GM18907 (cell line): Measurements from ENCODE around the gene CHTF18.

Source experiments
- ATAC-seq: cut with Tn5 transposase; IDR thresholded peaks from one replicate; pipeline ENCODE4 v1.9.1; 2021; ENCODE audit warnings: mild to moderate bottlenecking, moderate library complexity; ENCODE audit not compliant: unreplicated experiment

Gene CHTF18

GRCh38 chr16:790086-790485 is 1.7 kb downstream of the CHTF18 start:
- no peak for ATAC-seq

DNA sequence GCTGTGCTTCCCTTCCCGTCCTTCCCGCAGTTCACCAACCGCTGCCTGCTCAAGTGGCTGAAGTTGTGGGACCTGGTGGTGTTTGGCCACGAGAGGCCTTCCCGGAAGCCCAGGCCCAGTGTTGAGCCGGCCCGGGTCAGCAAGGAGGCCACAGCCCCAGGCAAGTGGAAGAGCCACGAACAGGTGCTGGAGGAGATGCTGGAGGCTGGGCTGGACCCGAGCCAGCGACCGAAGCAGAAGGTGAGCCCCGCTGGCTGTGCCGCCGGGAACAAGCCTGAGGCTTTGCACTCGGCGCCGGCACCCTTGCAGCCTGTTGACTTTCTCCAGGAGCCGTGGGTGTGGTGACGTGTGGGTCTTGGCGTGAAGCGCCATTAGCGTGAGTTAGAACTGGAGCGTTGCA is 2.7 kb downstream of the CHTF18 start:
- no peak for ATAC-seq

- no peak for ATAC-seq
Observed at GRCh38 chr16:792221-792995, 4.0 kb downstream of the CHTF18 start.

GRCh38 chr16:793414-793813 is 5.0 kb downstream of the CHTF18 start:
- ATAC-seq, result no peak

GRCh38 chr16:794091-794822 is 5.8 kb downstream of the CHTF18 start:
- ATAC-seq, result no peak

GRCh38 chr16:794853-795466 is 6.5 kb downstream of the CHTF18 start:
- no peak for ATAC-seq

GRCh38 chr16:795580-796229 is 7.3 kb downstream of the CHTF18 start:
- ATAC-seq, result no peak

DNA sequence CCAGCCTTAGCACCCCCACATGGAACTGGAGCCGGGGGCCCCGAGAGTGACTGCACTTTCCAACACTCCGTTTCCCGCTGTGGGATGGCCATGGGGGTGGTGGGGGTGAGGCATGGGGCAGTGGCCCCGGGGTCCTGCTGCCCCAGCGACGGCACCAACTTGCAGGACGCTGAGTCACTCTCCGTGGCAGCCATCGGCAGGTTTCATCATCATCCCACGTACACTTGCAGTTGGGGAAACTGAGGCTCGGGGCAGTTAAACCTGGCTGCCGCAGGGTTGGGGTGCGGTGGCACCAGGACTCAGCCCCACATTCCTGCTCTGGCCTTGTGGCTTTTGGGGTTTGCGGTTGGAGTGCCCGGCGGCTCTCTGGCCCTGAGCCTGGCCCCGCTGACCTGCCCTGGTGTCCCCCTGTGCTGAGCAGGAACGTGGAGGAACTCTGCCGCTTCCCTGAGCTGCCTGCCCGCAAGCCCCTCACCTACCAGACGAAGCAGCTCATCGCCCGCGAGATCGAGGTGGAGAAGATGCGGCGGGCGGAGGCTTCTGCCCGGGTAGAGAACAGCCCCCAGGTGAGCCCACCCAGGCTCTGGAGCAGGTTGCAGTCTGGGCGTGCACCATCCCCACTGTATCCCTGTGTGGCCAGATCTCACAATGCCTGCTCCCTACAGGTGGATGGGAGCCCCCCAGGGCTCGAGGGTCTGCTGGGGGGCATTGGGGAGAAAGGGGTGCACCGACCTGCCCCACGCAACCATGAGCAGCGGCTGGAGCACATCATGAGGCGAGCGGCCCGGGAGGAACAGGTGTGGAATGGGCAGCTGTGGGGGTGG is 8.1 kb downstream of the CHTF18 start:
- no peak for ATAC-seq

- ATAC-seq, result no peak
Observed at GRCh38 chr16:797120-797420, 8.7 kb downstream of the CHTF18 start.

GRCh38 chr16:797686-798085 is 9.3 kb downstream of the CHTF18 start:
- ATAC-seq, result no peak

DNA sequence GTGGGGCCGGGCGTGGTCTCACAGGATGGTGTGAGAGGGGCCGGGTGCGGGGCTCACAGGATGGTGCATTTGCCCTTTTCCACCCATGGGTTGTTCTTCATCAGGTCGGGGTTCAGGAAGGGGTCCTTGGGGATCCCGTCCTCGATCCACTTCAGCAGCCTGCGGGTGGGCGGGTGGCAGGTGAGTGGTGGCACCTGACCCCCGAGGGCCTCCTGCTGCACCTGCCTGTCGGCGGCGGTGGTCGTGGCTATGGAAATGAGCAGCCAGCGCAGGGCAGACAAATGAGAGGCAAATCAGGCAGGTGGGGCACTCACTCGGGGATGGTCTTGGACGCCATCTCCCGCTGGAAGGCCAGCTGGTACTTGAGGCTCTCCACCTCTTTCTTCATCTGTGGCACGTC is 10.2 kb downstream of the CHTF18 start:
- ATAC-seq, result no peak

DNA sequence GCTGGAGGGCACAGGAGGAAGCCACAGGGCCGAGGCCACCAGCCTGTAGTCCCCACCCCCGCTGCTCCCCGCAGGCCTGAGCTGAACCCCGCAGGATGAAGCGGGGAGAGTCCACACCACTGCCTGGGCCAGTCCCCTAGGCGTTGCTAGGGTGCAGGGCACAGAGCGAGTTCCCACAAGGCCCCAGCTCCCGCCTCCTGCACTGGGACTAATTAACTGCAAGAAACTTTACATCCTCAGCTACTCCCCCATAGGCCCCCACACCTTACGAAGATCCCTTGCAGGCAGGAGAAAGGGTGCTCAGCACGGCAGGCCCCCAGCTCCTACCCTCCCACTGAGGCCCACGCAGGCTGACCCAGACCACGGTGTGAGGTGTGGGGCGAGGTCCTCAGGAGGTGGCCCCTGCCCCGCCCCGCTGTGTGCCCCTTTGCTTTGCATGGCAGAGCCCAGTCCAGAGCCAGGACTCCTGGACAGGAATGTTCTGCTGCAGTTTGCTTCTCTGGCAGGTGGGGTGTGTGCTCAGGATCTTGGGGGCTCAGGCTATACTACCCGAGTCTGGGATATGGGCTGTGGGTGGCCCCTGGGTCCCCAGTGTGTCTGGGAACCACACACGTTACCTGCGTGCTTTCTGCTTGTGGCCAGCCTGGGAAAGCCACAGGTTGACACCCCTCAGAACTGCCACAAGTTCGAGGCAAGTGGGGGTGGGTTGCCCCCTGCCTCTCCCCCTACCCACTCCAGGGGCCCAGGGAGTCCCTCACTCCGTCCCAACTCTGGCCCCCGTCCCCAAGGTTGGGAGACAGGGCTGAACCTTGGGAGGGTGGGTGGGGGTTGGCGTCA is 10.9 kb downstream of the CHTF18 start:
- no peak for ATAC-seq

DNA sequence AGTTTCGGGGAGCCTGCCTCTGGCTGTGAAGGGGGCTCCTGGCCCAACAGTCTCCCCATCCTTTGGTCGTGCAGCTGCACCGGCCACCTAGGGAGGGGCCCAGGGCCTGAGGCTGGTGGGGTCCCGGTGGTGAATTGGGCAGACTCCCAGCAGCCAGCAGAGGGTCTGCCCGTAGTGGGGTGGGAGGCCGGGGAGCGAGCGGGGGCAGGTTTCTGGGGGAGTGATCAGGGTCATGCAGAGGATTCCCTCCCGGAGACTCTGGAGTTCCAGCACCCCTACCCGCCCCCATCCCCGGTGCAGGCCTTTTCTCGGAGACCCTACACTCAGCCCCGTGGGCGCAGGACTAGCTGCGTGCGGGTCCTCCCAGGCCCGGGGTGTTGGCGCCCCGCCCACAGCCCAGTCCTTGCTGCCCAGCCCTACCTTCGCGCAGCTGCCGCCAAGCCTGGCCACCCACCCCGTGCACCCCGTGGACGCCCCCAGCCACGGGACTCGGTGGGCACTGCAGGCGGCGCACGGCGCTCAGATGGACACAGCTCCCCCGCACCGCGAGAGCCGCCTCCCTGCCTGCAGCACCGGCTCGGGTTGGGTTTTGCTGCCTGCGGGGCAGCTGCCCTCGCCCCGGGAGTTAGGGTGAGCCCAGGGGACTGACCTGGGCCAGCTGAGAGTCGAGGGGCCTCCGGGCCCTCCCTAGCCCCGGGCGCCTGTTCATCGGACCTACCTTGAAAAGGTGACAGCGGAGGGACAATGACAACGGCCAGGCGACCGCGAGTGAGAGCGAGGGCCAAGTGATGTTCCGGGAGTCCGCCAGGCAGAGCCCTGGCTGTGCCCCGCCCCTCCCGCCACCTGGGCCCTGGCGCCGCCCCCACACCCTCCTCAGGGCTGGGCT is 11.8 kb downstream of the CHTF18 start, which contains the start of gene GNG13:
Gene GNG13, minus strand, starts transcription at position 787 of the 886 bp plus-strand sequence. CDS start 1,657 bp downstream, outside the sequence.
- no peak for ATAC-seq

DNA sequence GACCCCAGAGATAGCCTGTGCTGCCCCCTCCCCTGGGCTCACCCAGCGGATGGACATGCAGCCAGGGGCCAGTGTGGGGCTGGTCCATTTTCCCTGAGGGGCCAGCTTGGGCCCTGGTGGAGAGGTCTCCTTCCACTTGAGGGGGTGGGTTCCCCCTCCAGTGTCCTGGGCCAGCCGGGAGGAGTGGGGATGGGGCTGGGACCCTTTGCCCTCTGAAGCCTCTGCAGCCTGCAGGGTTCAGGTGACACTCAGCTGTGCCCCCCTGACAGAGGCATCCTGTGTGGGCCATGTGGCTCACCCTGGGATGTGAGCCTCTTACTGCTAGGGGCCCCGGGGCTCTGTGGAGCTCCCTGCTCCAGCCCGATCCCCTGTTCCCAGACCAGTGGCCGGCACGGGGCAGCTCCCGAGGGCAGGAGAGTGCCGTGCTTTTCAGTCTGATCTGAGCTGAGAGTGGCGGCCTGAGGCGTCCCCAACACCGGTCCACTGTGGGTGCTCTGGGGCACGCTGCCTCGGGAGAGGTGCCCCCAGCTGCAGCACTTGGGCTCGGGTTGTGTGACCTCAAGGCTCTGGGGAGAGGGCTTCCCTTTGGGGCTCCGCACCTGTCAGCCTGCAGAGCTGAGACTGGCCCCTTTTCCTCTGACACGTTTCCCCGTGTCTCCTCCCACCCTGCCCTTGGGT is 12.6 kb downstream of the CHTF18 start:
- no peak for ATAC-seq

DNA sequence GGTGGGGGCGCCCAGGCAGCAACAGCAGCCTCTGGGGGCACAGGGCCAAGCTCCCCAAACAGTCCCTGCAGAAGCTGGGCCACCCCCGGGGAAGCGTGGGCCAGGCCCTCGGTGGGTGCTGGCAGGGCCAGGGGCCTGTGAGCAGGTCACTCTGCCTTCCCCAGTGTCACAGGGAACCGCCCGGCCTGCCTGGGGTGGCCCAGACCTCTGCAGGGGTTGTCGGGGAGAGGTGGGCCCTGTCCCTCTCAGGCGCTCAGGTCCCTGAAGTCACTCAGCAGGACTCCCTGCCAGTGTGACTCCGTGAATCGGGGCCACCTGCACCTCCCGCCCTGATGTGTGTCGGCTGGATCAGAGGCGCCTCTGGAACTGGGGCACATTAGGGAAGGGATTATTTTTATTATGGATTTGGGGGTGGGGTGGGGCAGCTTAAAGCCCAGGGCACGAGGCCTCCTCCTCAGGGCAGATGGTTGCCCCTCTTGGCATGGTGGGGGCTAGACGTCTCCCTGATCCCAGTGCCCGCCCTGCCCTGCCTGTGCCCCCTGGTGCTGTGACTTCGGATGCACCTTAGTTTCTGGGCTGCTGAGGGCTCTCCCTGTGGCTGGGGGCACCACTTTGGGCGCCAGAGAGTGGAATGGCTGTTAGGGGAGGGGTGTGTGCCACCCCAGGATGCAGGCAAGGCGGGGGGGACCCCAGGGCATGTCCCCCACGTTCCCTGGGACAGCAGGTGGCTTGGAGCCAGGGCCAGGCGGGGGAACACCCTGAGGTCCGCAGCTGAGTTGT is 13.4 kb downstream of the CHTF18 start:
- ATAC-seq, result no peak

DNA sequence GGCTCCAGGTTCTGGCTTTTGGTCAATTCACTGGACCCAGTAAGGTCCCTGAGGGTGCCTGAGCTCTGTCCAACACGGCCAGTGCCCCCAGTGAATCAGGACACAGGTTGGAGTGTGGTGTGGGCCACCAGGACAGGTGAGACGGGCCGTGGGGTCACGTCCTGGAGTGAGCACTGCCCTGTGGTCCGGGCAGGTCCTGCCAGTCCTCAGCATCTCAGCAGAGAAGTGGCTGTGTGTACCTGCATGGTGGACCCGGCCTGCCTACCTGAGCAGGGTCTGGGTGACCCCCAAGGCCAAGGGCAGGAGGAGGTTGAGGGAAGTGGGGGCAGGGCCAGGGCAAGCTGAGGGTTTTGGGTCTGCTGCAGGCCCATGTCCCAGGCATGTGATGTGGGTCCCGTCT is 14.0 kb downstream of the CHTF18 start:
- ATAC-seq, result no peak

GRCh38 chr16:802914-803753 is 14.7 kb downstream of the CHTF18 start:
- ATAC-seq, result no peak
